Brain pericyte (primary cell): Measurements from ENCODE around the gene POMC.
"Not testable (repeated sequence)": the region's sequence is repeated elsewhere in the genome, so short reads cannot be mapped to it uniquely, and the experiment has no call there.

Experiments used
- DNase-seq: peaks from one replicate; pipeline ENCODE4 v3.0.0-alpha.2; 2012; ENCODE audit warnings: low read depth, low spot score

The POMC gene

DNA sequence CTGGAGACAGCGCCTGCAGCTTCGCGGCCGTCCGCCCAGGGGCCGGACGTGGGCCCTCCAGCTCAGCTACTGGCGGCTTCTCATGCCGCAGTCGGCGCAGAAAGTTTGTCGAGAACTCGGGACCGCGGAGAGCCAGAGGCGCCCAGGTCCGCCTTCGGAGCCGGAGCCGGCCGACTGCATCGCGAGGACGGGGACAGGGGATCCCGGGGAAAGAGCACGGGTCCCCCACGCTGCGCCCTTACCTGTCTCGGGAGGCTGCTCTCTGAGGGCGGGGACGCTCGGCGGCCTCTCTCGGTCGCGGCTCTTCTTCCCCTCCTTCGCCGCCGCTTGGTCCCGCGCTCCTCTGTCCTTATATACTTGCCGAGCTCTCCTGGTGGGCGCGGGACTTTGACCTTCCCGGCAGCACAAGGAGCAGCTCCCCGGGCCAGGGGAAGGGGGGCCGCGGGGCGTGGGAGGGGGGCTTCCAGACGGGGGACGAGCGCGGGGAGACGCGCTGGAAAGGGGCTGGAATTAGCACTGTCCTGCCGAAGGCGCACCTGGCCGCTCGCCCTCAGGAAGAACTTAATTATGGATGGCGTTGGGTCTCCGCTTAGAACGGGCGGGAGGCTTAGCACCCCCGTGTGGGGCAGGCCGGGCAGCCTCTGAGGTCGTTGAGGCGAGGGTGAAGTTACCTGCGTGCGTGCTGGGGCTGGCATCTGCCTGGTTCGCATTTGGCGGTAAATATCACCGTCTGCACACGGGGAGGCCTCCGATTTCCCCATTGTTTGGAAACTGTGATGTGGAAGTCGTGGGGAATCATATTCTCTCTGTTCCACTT lies at the start of gene POMC:
Gene POMC (minus strand): TSS at position 325 of the 817 bp plus-strand sequence. CDS start 3,808 bp downstream, outside the sequence.
- DNase-seq, result no peak

DNA sequence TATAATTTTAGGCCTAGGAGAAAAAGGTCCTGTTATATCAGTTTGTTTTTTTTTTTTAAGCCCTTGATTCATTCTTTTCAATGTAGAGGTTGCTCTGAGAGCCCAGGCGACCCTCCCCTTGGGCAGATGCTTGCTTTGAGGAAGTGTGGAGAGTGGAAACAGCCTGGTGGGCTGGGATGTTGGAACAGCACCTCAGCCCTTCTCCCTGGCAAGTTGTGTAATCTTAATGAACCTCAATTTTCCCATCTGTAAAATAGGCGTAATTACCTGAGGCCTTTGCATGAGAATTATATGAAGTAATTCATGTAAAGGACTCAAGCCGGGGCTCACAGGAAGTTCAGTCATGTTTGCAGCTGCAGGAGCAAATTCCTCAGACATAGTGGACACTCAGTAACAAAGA lies 49.7 kb upstream of the POMC start:
- DNase-seq, result no peak

DNA sequence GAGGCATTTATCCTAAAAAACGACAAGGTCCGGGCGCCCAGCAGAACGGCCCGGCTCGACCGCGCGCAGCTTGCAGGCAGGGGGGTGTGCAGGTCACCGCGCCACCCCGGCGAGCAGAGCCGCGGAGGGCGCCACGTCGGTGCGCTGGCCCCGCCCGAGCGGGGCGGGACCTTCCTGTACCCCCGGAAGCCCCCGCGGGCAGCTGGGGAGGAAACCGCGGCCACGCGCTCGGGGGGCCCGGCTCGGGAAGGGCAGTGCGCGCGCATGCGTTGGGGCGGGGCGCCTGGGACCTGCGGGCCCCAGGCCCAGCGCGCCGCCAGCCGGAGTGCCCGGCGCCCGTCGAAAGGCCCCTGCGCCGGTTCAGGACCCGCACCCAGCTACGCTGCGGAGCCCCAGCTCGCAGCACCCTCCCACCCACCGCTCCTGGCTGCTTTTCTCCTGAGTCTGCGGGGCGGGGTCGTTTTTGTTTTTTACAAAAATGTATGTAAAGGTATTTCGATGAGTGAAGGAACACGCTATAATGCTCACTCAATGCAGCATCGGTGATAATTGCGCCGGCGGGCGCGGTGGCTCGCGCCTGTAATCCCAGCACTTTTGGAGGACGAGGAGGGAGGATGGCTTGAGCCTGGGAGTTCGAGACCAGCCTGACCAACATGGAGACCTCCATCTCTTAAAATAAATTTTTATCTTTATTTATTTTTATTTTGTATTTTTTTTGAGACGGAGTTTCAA lies 47.7 kb upstream of the POMC start:
- DNase-seq, result no peak

GRCh38 chr2:25215232-25215631 lies 46.9 kb upstream of the POMC start:
- DNase-seq, result no peak

DNA sequence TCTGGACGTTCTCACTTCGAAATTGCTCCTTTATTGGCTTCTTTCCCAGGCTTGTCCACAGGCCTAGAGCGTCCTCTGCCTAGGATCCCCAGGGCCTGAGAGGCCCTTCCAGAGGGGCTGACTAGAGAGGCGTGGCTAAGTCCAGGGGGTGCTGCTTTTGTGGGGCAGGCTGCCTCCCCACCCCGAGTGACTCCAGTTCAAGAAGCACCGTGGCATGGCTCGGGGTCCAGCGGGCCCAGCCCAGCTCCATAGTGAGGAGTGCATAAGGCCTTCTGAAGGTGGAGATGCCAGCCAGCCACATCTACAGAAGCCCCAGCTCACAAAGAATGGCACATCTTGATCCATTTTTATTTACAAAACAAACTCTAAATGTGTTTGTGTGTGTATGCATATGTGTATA lies 44.8 kb upstream of the POMC start:
- no peak for DNase-seq

DNA sequence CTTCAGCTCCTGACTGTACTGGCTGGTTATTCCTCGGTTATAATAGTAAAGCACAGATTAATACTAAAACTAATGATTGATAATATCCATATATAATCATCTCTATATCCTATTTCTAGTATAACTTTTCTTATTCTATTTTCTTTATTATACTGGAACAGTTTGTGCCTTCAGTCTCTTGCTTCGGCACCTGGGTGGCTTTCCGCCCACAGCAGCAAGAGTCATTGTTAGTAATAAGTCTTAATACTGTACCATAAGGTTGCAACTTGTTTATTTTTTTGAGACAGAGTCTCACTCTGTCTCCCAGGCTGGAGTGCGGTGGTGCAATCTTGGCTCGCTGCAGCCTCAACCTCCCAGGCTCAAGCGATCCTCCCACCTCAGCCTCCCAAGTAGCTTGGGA lies 42.5 kb upstream of the POMC start:
- not testable (repeated sequence) for DNase-seq

DNA sequence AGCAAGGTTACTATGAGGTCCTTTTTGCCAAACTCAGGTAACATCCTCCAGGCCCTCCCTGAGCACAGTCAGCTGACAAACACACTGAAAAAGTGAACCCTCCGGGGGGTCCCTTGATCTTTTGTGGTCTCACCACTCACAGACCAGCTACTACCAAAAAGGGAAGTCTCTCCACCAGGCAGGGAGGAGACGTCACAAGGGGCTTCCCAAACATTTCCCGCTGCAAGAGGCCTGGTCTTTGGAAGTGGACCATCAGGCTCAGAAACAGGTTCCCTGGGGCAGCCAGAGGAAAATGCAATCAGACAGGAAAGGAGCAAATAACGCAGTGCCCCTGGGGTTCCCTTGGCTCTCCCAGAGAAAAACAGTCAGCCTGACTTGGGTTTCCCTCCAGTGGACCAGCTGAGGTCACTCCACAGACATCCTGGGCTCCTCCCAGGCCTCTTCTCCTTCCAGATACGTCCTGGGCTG lies 38.7 kb upstream of the POMC start:
- no peak for DNase-seq

- no peak for DNase-seq
These were observed 35.9 kb upstream of the POMC start for GRCh38 chr2:25204190-25204838.

GRCh38 chr2:25202275-25202674 lies 33.9 kb upstream of the POMC start:
- no peak for DNase-seq

DNA sequence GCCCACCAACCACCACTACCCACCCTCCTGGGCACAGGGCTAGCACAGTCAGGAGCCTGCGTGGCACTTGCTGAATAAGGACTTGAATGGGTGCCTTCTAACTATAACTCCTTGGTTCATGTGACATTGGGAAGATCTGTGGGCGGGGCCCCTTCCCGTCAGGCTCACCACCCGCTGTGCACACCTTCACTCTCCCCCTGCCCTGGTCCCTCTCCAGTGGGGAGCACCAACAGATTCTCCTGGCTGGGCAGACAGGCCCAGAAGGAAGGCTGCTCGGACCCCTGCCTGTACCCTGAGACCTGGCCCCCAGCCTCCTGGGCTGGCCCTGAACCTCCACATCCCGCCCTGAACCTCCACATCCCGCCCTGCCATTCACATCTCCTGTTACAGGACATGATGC lies 33.4 kb upstream of the POMC start:
- DNase-seq, result no peak

GRCh38 chr2:25201265-25201664 lies 32.9 kb upstream of the POMC start:
- DNase-seq, result no peak

DNA sequence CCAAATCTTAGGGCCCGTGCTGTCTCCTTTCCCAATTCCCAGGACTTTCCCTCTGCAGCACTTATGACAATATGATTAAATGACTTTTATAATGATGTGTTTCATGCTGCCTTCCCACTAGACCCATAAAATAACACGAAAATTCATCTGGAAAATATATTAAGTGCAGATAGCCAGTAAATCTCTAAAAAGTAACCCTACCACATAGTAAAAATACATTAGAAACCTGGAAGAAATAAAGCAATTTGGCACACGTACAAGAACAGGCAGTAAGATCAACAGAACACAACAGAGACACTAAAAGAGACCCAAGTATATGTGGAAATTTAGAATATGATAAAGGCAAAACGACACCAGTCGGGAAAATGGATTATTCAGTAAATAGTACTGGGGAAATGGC lies 30.2 kb upstream of the POMC start:
- no peak for DNase-seq

DNA sequence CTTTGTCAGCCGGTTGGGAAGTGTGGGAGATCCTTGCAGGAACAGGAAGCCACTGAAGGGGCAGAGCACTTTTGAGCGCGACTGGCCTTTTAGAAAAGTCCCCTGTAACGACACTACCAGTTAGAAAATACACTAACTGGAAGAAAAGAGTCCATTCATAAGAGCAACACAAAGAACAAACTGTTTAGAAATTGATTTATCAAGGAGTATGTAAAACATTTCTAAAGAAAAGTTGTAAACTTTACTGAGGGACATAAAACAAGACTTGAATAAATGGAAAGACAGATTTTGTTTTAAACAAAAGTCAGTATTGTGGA lies 29.8 kb upstream of the POMC start:
- DNase-seq, result no peak

- DNase-seq, result no peak
These were observed 29.2 kb upstream of the POMC start for GRCh38 chr2:25197336-25198208.

DNA sequence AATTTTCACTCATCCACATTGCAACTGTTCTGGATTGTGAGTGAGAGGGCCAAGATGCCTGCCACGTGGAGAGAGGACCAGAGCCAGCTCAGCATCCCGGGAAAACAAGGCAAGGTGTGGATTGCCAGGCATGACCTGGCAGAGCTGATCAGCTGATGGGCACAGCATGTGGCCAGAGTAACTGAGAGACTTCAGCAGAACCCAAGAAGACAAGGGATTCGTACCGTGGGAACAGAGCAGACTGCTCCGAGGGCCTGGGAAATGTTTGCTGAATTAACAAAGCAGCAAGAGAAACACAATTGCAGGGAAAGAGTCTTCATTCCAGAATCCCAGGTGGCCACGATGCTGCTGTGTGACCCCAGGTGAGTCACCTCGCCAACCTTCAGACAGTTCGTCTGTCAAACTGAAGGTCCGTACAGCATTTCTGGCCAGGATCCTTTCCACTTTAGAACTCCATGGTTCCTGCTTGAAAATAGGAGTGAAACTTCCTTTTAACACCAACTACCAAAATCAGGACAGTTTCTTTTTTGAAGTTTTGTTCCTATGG lies 26.3 kb upstream of the POMC start:
- no peak for DNase-seq

DNA sequence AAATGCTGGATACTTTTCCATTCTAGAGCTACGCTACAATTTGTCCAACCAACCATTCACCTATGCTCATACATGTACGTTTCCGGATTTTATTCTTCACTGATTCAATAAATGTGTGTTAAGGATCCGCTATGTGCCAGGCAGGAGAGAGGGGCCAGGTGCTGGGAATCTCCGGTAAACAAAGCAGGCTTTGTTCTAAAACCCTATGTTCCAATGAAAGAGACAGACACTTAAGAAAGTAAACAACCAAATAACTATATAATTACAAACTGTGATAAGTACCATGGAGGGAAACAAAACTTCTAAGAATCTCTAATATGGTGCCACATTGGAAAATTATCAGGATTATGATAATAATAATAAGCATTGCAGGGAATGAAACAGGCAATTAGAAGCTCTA lies 22.2 kb upstream of the POMC start:
- no peak for DNase-seq

- DNase-seq, result no peak
These were observed 20.0 kb upstream of the POMC start for GRCh38 chr2:25188405-25188804.

DNA sequence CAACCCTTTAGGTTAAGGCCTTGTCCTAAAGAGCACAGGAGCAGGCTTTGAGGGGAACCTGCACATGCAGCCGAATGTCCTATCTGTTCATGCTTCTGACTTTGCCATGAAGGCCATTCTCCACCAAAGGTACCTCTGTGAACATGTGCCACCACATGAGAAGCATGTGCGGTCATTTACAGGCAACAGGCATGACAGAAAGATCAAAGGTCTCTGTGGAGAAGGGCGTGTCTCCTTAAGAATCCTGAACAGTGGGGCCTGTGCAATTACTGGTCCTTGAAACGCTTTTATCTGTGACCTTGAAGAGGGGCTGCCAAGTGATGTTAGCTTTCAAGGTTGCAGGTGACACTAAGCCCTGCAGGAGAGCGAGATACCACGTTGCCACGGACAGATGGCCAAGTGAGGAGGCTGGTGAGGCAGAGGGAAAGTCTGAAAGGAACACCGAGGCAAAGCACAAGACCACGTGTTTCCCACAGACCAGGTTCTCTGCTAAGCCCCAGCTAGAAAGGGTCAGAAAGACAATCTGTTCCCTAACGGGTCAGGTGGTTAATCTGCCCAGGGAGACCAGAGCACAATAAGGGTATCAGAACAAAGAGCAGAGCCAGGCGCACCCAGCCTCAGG lies 19.5 kb upstream of the POMC start:
- DNase-seq, result no peak

DNA sequence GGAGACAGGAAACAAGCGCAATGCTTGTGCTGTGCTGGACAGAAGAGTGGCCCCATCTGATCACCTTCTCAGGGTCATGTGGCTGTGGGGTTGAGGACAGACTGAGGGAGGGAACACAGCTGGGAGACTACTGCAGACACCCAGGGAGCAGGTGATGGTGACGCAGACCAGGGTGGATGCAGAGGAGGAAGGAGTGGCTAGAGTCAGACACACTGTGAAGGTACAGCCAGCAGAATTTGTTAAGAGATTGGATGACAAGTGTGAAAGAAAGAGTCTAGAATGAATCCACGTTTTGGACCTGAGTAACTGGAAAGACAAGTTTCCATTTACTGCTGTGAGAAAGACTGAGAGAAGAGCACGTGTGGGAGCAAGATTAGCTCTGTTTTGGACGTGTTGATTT lies 15.9 kb upstream of the POMC start:
- no peak for DNase-seq

DNA sequence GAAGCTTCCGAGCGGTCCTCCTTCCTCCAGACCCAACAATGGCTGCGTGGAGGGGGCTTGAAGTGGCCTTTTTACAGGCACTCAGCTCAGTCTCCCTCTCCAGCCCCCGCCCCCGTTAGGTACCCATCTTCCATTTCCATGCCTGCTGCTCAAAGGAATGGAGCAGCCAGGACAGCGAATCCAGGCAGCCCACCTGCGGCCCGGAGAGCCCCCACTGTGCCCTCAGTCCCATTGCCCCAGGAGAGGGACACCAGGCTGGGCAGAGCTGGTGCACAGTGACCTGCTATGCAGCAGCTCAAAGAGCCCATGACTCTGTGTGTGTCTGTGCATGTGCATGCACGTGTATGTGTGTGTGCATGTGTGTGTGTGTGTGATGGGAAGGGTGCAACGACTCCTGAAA lies 10.6 kb upstream of the POMC start:
- DNase-seq, result no peak

- DNase-seq, result no peak
These were observed 8.8 kb upstream of the POMC start for GRCh38 chr2:25177211-25177611.
